Large intestine (tissue), 3 donors: ENCODE measurements around the gene VPS39. TPM values are rescaled to one million over a fixed set of nuclear protein-coding genes. Genes with fewer than 3 reads are reported as not detected.

Experiments
- DNase-seq, 2 donors: peaks; one replicate each; pipeline versions ENCODE4 v3.0.0 to v3.0.0-alpha.2; 2013
- H3K27ac ChIP-seq: one replicate; pipeline ENCODE4 v1.5.1; 2013; ENCODE audit warnings: low read length
- H3K27me3 ChIP-seq: 2 replicates; pipeline ENCODE4 v1.6.1; 2013; ENCODE audit warnings: low read length; ENCODE audit not compliant: control insufficient read depth, insufficient read depth
- H3K36me3 ChIP-seq: 2 replicates; pipeline ENCODE4 v1.6.1; 2013; ENCODE audit warnings: low read length; ENCODE audit not compliant: control insufficient read depth, insufficient read depth
- H3K4me1 ChIP-seq: one replicate; pipeline ENCODE4 v1.6.1; 2013; ENCODE audit warnings: low read length; ENCODE audit not compliant: control insufficient read depth, insufficient read depth
- H3K4me3 ChIP-seq: one replicate; pipeline ENCODE4 v1.5.1; 2013; ENCODE audit warnings: low read length
- H3K9me3 ChIP-seq: one replicate; pipeline ENCODE4 v1.6.1; 2013; ENCODE audit warnings: mild to moderate bottlenecking, low read depth, low read length, moderate library complexity; ENCODE audit not compliant: control insufficient read depth
- WGBS: methylation state at CpG from one replicate; pipeline ENCODE4 v1.1.5; 2013; ENCODE audit warnings: low lambda C conversion rate; ENCODE audit not compliant: insufficient coverage; 5-methylcytosine and 5-hydroxymethylcytosine counted together
- polyA plus RNA-seq: library from polyadenylated mRNA; unstranded; fragments of 120-200 nt; gene quantifications from one replicate; pipeline ENCODE4 v1.2.1, GENCODE V29; 2013

The VPS39 gene
- polyA plus RNA-seq, 1 donor = 59.6 TPM

GRCh38 chr15:42202653-42203052 is 5.5 kb downstream of the VPS39 start:
- Histone ChIP-seq H3K27me3 (no peaks in the 10 kb centered on the region), H3K4me1 (peaks cover 7% of the 10 kb centered on the region), H3K9me3 (no peaks in the 10 kb centered on the region), H3K36me3 (peaks cover 28% of the 10 kb centered on the region), H3K4me3 (no peak overlapping the region), H3K27ac (no peak overlapping the region)
- WGBS = 79% methylated on average over 2 of the region's 2 CpGs
- no peak for DNase-seq

- no peak overlapping the region for H3K4me3 ChIP-seq
- no peak for DNase-seq
- WGBS = no CpG with 5 or more reads among the region's 1 CpG
- H3K27me3 ChIP-seq = no peaks in the 10 kb centered on the region
- H3K4me1 ChIP-seq = peaks cover 4% of the 10 kb centered on the region
- H3K36me3 ChIP-seq = peaks cover 33% of the 10 kb centered on the region
- H3K27ac ChIP-seq = no peak overlapping the region
- no peaks in the 10 kb centered on the region for H3K9me3 ChIP-seq
These were observed 6.3 kb downstream of the VPS39 start for GRCh38 chr15:42201801-42202200.

- Histone ChIP-seq H3K9me3 (no peaks in the 10 kb centered on the region), H3K27ac (no peak overlapping the region), H3K4me3 (no peak overlapping the region), H3K4me1 (no peaks in the 10 kb centered on the region), H3K36me3 (peaks cover 36% of the 10 kb centered on the region), H3K27me3 (no peaks in the 10 kb centered on the region)
- DNase-seq = no peak
- WGBS = 100% methylated on average over 1 of the region's 5 CpGs
These were observed 9.0 kb downstream of the VPS39 start for GRCh38 chr15:42199126-42199525.

- no peak for DNase-seq
- no CpG with 5 or more reads among the region's 1 CpG for WGBS
- Histone ChIP-seq H3K36me3 (peaks cover 31% of the 10 kb centered on the region), H3K27ac (no peak overlapping the region), H3K27me3 (no peaks in the 10 kb centered on the region), H3K4me3 (no peak overlapping the region), H3K9me3 (no peaks in the 10 kb centered on the region), H3K4me1 (no peaks in the 10 kb centered on the region)
These were observed 9.6 kb downstream of the VPS39 start for GRCh38 chr15:42198516-42198915.

- H3K4me1 ChIP-seq = no peaks in the 10 kb centered on the region
- DNase-seq = no peak
- WGBS = no CpG with 5 or more reads among the region's 5 CpGs
- peaks cover 41% of the 10 kb centered on the region for H3K36me3 ChIP-seq
- H3K9me3 ChIP-seq = no peaks in the 10 kb centered on the region
- no peak overlapping the region for H3K4me3 ChIP-seq
- no peak overlapping the region for H3K27ac ChIP-seq
- H3K27me3 ChIP-seq = no peaks in the 10 kb centered on the region
These were observed 13.6 kb downstream of the VPS39 start for GRCh38 chr15:42194513-42194912.

- no peaks in the 10 kb centered on the region for H3K27me3 ChIP-seq
- no peak for DNase-seq
- H3K36me3 ChIP-seq = peaks cover 38% of the 10 kb centered on the region
- no peak overlapping the region for H3K4me3 ChIP-seq
- H3K4me1 ChIP-seq = no peaks in the 10 kb centered on the region
- no peaks in the 10 kb centered on the region for H3K9me3 ChIP-seq
- 94% methylated on average over 3 of the region's 3 CpGs for WGBS
- H3K27ac ChIP-seq = no peak overlapping the region
These were observed 14.7 kb downstream of the VPS39 start for GRCh38 chr15:42193383-42193782.

GRCh38 chr15:42191610-42192346 is 16.3 kb downstream of the VPS39 start:
- no CpG with 5 or more reads among the region's 8 CpGs for WGBS
- no peaks in the 10 kb centered on the region for H3K4me1 ChIP-seq
- H3K27ac ChIP-seq = no peak overlapping the region
- no peaks in the 10 kb centered on the region for H3K27me3 ChIP-seq
- H3K4me3 ChIP-seq = no peak overlapping the region
- H3K9me3 ChIP-seq = no peaks in the 10 kb centered on the region
- peaks cover 46% of the 10 kb centered on the region for H3K36me3 ChIP-seq
- no peak for DNase-seq

GRCh38 chr15:42190370-42190769 is 17.7 kb downstream of the VPS39 start:
- 90% methylated on average over 2 of the region's 2 CpGs for WGBS
- Histone ChIP-seq H3K27ac (no peak overlapping the region), H3K4me1 (no peaks in the 10 kb centered on the region), H3K36me3 (peaks cover 59% of the 10 kb centered on the region), H3K27me3 (no peaks in the 10 kb centered on the region), H3K4me3 (no peak overlapping the region), H3K9me3 (no peaks in the 10 kb centered on the region)
- DNase-seq = no peak

- H3K4me3 ChIP-seq = no peak overlapping the region
- DNase-seq = no peak
- peaks cover 78% of the 10 kb centered on the region for H3K36me3 ChIP-seq
- no peaks in the 10 kb centered on the region for H3K4me1 ChIP-seq
- H3K27ac ChIP-seq = no peak overlapping the region
- no peaks in the 10 kb centered on the region for H3K9me3 ChIP-seq
- H3K27me3 ChIP-seq = no peaks in the 10 kb centered on the region
- no CpG with 5 or more reads among the region's 1 CpG for WGBS
These were observed 22.3 kb downstream of the VPS39 start for GRCh38 chr15:42185801-42186200.

- Histone ChIP-seq H3K36me3 (peaks cover 77% of the 10 kb centered on the region), H3K27ac (no peak overlapping the region), H3K4me3 (no peak overlapping the region), H3K9me3 (no peaks in the 10 kb centered on the region), H3K4me1 (no peaks in the 10 kb centered on the region), H3K27me3 (no peaks in the 10 kb centered on the region)
- WGBS = 100% methylated on average over 3 of the region's 4 CpGs
- DNase-seq = no peak
These were observed 23.4 kb downstream of the VPS39 start for GRCh38 chr15:42184736-42185135.

GRCh38 chr15:42184296-42184695 is 23.8 kb downstream of the VPS39 start:
- Histone ChIP-seq H3K4me3 (no peak overlapping the region), H3K36me3 (peaks cover 79% of the 10 kb centered on the region), H3K9me3 (no peaks in the 10 kb centered on the region), H3K4me1 (no peaks in the 10 kb centered on the region), H3K27me3 (no peaks in the 10 kb centered on the region), H3K27ac (no peak overlapping the region)
- DNase-seq = no peak
- no CpG with 5 or more reads among the region's 5 CpGs for WGBS
